ENCODE data around the gene ZC3H14.

DNA sequence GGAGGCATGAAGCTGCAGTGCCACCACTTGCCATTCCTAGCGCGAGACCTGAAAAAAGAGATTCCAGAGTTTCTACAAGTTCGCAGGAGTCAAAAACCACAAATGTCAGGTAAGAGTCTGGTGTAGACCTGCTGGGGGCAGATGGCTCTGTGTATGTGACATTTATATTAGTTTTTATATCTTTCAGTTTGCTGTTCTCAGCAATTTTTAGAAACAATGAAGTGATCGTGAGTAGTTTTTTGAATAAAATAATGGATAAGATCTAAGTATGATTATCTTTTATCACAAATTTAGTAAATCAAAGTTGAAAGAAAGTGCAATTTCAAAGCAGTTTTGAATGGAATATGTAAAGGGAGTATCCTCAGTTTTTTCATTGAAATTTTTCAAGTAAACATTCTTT is 9.3 kb downstream of the ZC3H14 start:
- TF ChIP-seq, protein P1, sequence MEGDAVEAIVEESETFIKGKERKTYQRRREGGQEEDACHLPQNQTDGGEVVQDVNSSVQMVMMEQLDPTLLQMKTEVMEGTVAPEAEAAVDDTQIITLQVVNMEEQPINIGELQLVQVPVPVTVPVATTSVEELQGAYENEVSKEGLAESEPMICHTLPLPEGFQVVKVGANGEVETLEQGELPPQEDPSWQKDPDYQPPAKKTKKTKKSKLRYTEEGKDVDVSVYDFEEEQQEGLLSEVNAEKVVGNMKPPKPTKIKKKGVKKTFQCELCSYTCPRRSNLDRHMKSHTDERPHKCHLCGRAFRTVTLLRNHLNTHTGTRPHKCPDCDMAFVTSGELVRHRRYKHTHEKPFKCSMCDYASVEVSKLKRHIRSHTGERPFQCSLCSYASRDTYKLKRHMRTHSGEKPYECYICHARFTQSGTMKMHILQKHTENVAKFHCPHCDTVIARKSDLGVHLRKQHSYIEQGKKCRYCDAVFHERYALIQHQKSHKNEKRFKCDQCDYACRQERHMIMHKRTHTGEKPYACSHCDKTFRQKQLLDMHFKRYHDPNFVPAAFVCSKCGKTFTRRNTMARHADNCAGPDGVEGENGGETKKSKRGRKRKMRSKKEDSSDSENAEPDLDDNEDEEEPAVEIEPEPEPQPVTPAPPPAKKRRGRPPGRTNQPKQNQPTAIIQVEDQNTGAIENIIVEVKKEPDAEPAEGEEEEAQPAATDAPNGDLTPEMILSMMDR (IDR thresholded peaks at IDR 0.05), result no peak
- no peak for TF ChIP-seq POLR2A (IDR thresholded peaks at IDR 0.05)
